NCI-H526 (cell line): ENCODE measurements around the gene SVIL.

Experiments used
- DNase-seq, 2 experiments: peaks; one replicate each; lab custom pipeline; 2025; lab: John Stamatoyannopoulos, UW

SVIL gene

GRCh38 chr10:29412485-29412884 lies 222.3 kb downstream of the SVIL start:
- DNase-seq, result no peak

GRCh38 chr10:29411666-29412315 lies 223.0 kb downstream of the SVIL start:
- no peak for DNase-seq

DNA sequence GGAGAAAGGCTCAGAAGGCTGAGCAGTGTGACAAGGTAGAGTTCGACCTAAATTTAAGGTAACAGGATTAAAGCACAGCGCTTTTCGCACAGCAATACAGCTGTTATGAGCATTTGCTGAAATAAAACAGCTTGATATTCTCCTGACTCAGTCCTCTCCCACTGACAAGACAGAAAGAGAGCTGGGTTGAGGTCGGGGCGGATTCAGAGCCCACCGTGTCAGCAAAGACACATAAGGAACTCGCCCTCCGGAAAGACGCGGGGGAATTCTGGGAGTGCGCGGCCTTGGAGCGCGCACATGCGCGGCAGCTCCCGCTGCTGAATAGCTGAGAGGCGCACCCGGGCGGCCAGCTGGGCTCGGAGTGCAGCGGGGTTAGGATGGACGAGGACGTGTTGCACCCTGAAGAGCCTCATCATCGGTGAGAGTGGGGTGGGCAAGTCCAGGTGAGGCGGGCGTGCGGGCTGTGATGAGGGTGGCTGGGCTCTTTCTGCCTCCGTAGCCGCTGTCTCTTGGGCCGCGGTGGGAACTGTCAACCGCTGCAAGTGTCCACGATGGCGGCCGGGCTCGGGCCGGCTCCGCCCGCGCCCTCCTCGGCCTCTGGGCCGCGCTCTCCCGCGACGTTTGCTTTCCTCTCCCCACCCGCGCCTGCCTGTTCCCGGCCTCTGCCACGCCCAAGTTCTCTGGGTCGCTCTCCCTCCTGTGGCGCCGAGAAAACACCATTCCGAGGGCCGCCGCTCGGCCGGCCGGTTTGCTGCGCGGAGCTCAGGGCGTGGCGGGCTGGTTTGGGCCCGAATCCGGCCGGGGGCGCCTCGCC lies 225.3 kb downstream of the SVIL start:
- DNase-seq, result no peak

GRCh38 chr10:29408847-29409240 lies 225.9 kb downstream of the SVIL start:
- DNase-seq, result no peak
